Muscle layer of duodenum (tissue), 2 donors: ENCODE measurements around the gene EMX2.
"Not testable (repeated sequence)": the region's sequence is repeated elsewhere in the genome, so short reads cannot be mapped to it uniquely, and the experiment has no call there.

Experiments used
- H3K27ac ChIP-seq: one replicate; pipeline ENCODE4 v1.7.0; 2013; ENCODE audit warnings: mild to moderate bottlenecking, low read length
- H3K27me3 ChIP-seq: one replicate; pipeline ENCODE4 v1.7.0; 2013; ENCODE audit warnings: low read depth, mild to moderate bottlenecking, control low read depth, low read length
- H3K36me3 ChIP-seq, 2 donors: one replicate each; pipeline ENCODE4 v1.7.0; 2013; ENCODE audit warnings: low read length in 2 of 2, control low read depth in 1 of 2, mild to moderate bottlenecking in 1 of 2; ENCODE audit not compliant: insufficient read depth in 2 of 2, control insufficient read depth in 1 of 2
- H3K4me1 ChIP-seq, 2 donors: one replicate each; pipeline ENCODE4 v1.7.0; 2013; ENCODE audit warnings: low read length in 2 of 2, mild to moderate bottlenecking in 2 of 2, control low read depth in 1 of 2, moderate library complexity in 1 of 2; ENCODE audit not compliant: insufficient read depth in 2 of 2, control insufficient read depth in 1 of 2
- H3K4me3 ChIP-seq, 2 donors: one replicate each; pipeline ENCODE4 v1.7.0; 2013; ENCODE audit warnings: low read length in 2 of 2, low read depth in 1 of 2, mild to moderate bottlenecking in 1 of 2
- H3K9me3 ChIP-seq, 2 donors: one replicate each; pipeline ENCODE4 v1.7.0; 2013; ENCODE audit warnings: low read length in 2 of 2, control low read depth in 1 of 2, mild to moderate bottlenecking in 1 of 2; ENCODE audit not compliant: control insufficient read depth in 1 of 2
- donor health status: healthy.

Gene EMX2

GRCh38 chr10:117569610-117570390 lies 27.3 kb downstream of the EMX2 start:
- no peak overlapping the region for H3K27ac ChIP-seq
- H3K9me3 ChIP-seq = no peaks in the 10 kb centered on the region
- no peaks in the 10 kb centered on the region for H3K27me3 ChIP-seq
- H3K36me3 ChIP-seq = no peaks in the 10 kb centered on the region
- H3K4me1 ChIP-seq = no peaks in the 10 kb centered on the region
- H3K4me3 ChIP-seq = no peak overlapping the region

DNA sequence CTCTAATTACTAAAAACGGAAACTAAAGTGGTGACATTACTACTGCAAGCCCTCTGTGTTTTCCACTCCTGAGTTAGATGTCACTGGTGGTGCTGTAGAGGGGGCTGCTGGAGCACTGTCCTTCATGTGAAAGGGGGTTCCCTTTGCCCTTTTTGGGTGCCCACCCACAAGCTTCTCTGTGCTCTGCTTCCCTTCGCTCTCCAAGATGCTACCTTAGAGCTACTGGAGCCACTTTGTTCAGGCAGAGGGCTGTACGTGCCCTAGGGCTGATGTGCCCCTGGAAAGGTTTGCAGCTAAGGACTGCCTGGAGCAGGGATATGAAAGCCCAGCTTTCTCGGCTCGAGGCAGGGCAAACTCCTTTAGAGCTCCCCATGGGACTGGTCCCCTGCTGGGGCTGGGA lies 28.3 kb downstream of the EMX2 start:
- Histone ChIP-seq H3K9me3 (no peaks in the 10 kb centered on the region), H3K4me3 (no peak overlapping the region), H3K4me1 (no peaks in the 10 kb centered on the region), H3K36me3 (no peaks in the 10 kb centered on the region), H3K27me3 (no peaks in the 10 kb centered on the region), H3K27ac (no peak overlapping the region)

- no peak overlapping the region for H3K27ac ChIP-seq
Observed at GRCh38 chr10:117574498-117575146, 32.1 kb downstream of the EMX2 start.

DNA sequence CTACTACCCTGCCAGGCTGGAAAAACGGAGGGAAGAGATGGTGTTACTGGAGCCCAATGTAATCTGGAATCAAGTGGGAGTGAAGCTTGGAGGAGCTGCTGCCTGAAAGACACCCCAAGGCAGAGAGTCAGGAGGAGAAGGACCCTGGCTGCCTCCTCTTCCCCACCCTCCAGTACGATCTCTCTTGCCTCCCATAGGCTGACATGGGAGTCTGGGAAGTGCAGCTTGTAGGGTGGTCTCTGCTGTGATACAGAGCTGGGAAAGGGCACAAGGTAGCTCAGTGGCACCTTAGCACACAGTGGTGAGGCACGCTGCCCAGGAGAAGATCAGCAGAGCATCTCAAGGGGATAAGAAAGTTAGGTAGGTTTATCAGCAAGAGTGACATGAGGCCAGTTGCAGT lies 35.9 kb downstream of the EMX2 start:
- Histone ChIP-seq H3K27ac (no peak overlapping the region), H3K27me3 (no peaks in the 10 kb centered on the region), H3K4me3 (no peak overlapping the region), H3K36me3 (no peaks in the 10 kb centered on the region), H3K9me3 (no peaks in the 10 kb centered on the region), H3K4me1 (no peaks in the 10 kb centered on the region)

More at GRCh38 chr10:117574498-117575146, 32.1 kb downstream of the EMX2 start:
- no peaks in the 10 kb centered on the region for H3K27me3 ChIP-seq
- H3K4me1 ChIP-seq = no peaks in the 10 kb centered on the region
- no peaks in the 10 kb centered on the region for H3K36me3 ChIP-seq
- H3K4me3 ChIP-seq = no peak overlapping the region
- H3K9me3 ChIP-seq = no peaks in the 10 kb centered on the region

GRCh38 chr10:117578999-117579590 lies 36.5 kb downstream of the EMX2 start:
- no peaks in the 10 kb centered on the region for H3K4me1 ChIP-seq
- H3K9me3 ChIP-seq = no peaks in the 10 kb centered on the region
- H3K27me3 ChIP-seq = no peaks in the 10 kb centered on the region
- H3K36me3 ChIP-seq = no peaks in the 10 kb centered on the region
- no peak overlapping the region for H3K4me3 ChIP-seq
- no peak overlapping the region for H3K27ac ChIP-seq

DNA sequence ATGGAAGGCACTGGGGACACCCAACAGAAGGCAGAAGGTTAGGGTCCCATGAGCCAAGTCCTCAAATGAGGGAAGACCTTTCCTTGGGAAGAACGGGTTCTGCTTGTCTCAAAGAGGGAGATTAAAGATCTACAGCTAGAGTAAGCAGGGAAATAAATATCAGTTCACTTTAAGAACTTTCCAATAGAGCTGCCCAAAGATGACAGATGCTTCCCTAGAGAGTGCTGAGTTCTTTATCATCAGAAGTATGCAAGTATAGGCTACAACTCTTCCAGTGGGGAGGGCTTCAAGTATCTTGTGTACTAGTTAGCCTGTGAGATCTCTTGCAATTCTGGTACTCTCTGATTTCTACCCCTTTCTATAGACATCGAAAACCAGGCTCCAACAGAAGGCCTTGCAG lies 39.4 kb downstream of the EMX2 start:
- Histone ChIP-seq H3K9me3 (peaks cover 0 to 7% of the 10 kb centered on the region in 2 donors), H3K27ac (no peak overlapping the region), H3K36me3 (no peaks in the 10 kb centered on the region), H3K4me1 (no peaks in the 10 kb centered on the region), H3K27me3 (no peaks in the 10 kb centered on the region), H3K4me3 (no peak overlapping the region)

GRCh38 chr10:117584831-117585230 lies 42.3 kb downstream of the EMX2 start:
- not testable (repeated sequence) for H3K27me3 ChIP-seq, H3K4me1 ChIP-seq, H3K9me3 ChIP-seq, H3K4me3 ChIP-seq, H3K36me3 ChIP-seq, H3K27ac ChIP-seq

- Histone ChIP-seq H3K27ac (no peak overlapping the region), H3K27me3 (no peaks in the 10 kb centered on the region), H3K9me3 (peaks cover 0 to 7% of the 10 kb centered on the region in 2 donors), H3K4me1 (no peaks in the 10 kb centered on the region), H3K36me3 (no peaks in the 10 kb centered on the region), H3K4me3 (no peak overlapping the region)
Observed at GRCh38 chr10:117587036-117587435, 44.5 kb downstream of the EMX2 start.

DNA sequence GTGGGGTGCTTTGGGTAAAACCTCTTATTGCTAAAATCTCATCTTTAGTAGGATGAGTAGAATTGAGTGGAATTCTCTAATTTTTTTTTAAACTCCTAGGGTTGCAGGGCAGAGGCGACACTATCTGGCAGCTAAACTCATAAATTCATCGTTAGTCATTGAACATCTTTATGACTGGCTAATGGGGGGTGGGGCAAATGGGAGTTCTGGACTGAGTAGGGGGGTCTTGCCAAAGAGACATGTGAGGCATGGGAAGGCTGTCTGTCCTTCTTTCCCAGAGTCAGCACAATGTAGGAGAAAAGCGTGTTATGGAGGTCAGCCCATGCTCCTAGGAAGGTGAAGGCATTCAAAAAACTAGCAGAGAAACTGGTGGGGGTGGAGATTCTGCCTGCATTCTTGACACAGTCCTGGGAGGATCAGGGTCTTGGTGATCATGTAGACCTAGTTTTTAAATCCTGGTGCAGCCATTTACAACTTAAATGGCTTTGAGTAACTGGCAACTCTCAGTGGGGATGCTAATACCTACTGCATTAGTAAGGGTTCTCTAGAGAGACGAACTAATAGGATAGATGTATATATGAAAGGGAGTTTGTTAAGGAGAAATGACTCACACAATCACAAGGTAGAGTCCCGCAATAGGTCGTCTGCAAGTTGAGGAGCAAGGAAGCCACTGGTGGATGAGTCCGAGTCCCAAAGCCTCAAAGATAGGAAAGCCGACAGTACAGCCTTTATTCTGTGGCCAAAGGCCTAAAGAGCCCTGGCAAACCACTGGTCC lies 47.7 kb downstream of the EMX2 start:
- no peaks in the 10 kb centered on the region for H3K36me3 ChIP-seq
- H3K4me3 ChIP-seq = no peak overlapping the region
- H3K4me1 ChIP-seq = no peaks in the 10 kb centered on the region
- peaks cover 0 to under 1% of the 10 kb centered on the region in 2 donors for H3K9me3 ChIP-seq
- no peaks in the 10 kb centered on the region for H3K27me3 ChIP-seq
- no peak overlapping the region for H3K27ac ChIP-seq

DNA sequence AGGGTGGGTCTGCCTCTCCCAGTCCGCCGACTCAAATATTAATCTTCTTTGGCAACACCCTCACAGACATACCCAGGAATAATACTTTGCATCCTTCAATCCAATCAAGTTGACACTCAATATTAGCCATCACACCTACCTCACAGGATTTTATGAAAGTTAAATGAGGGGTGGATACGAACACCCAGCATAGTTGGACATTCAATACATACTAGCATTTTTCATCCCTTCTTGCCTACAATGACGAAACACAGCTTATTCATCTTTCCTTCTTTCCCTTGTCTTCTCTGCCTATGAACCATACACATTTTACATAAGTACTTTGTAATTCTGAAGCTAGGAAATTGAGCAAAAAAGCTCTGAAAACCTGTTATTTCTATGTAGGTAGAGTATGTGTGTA lies 48.5 kb downstream of the EMX2 start:
- H3K27me3 ChIP-seq = no peaks in the 10 kb centered on the region
- no peaks in the 10 kb centered on the region for H3K9me3 ChIP-seq
- no peak overlapping the region for H3K4me3 ChIP-seq
- H3K27ac ChIP-seq = no peak overlapping the region
- no peaks in the 10 kb centered on the region for H3K36me3 ChIP-seq
- no peaks in the 10 kb centered on the region for H3K4me1 ChIP-seq

- Histone ChIP-seq H3K4me1 (no peaks in the 10 kb centered on the region), H3K27me3 (no peaks in the 10 kb centered on the region), H3K36me3 (no peaks in the 10 kb centered on the region), H3K4me3 (no peak overlapping the region), H3K27ac (no peak overlapping the region), H3K9me3 (no peaks in the 10 kb centered on the region)
Observed at GRCh38 chr10:117594722-117595121, 52.2 kb downstream of the EMX2 start.
